ENCODE data around the gene ZNF548.

DNA sequence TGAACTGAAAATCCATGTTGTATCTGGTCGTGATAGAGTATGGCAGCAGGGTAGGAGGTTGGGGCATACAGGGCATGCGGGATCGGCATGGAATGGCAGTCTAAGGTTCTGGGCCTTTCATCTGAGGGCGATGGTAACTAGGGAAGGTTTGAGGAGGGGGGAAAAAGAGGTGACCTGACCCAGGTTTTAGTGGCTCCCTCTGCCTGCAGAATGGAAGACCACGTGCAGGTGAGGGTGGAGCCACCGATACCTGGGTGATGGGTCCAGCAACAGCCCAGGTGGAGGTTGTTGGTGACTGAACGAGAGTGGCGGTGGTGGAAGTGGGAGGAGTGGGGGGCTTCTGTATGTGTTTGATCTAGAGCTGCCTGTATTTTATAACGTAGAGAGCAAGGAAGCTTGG, 49.3 kb downstream of the ZNF548 start:
- TF ChIP-seq, protein P1, sequence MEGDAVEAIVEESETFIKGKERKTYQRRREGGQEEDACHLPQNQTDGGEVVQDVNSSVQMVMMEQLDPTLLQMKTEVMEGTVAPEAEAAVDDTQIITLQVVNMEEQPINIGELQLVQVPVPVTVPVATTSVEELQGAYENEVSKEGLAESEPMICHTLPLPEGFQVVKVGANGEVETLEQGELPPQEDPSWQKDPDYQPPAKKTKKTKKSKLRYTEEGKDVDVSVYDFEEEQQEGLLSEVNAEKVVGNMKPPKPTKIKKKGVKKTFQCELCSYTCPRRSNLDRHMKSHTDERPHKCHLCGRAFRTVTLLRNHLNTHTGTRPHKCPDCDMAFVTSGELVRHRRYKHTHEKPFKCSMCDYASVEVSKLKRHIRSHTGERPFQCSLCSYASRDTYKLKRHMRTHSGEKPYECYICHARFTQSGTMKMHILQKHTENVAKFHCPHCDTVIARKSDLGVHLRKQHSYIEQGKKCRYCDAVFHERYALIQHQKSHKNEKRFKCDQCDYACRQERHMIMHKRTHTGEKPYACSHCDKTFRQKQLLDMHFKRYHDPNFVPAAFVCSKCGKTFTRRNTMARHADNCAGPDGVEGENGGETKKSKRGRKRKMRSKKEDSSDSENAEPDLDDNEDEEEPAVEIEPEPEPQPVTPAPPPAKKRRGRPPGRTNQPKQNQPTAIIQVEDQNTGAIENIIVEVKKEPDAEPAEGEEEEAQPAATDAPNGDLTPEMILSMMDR (IDR thresholded peaks at IDR 0.05; ENCODE audit: insufficient read depth, low read depth, low read length), result no peak
- no peak for TF ChIP-seq EZH2 (IDR thresholded peaks at IDR 0.05; ENCODE audit: insufficient read depth, low read length)

All from astrocyte (in vitro differentiated cells and primary cell).